ENCODE data around the gene MIER2.
"Not testable (repeated sequence)": the region's sequence is repeated elsewhere in the genome, so short reads cannot be mapped to it uniquely, and the experiment has no call there.

DNA sequence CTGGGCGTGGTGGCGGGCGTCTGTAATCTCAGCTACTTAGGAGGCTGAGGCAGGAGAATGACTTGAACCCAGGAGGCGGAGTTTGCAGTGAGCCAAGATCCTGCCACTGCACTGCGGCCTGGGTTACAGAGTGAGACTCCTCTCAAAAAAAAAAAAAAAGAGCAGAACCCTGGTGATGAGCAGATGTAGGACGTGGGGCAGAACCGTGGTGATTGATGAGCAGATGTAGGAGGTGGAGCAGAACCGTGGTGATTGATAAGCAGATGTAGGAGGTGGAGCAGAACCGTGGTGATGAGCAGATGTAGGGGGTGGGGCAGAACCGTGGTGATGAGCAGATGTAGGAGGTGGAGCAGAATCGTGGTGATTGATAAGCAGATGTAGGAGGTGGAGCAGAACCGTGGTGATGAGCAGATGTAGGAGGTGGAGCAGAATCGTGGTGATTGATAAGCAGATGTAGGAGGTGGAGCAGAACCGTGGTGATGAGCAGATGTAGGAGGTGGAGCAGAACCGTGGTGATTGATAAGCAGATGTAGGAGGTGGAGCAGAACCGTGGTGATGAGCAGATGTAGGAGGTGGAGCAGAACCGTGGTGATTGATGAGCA is 36.1 kb upstream of the MIER2 start:
- TF ChIP-seq, protein P1, sequence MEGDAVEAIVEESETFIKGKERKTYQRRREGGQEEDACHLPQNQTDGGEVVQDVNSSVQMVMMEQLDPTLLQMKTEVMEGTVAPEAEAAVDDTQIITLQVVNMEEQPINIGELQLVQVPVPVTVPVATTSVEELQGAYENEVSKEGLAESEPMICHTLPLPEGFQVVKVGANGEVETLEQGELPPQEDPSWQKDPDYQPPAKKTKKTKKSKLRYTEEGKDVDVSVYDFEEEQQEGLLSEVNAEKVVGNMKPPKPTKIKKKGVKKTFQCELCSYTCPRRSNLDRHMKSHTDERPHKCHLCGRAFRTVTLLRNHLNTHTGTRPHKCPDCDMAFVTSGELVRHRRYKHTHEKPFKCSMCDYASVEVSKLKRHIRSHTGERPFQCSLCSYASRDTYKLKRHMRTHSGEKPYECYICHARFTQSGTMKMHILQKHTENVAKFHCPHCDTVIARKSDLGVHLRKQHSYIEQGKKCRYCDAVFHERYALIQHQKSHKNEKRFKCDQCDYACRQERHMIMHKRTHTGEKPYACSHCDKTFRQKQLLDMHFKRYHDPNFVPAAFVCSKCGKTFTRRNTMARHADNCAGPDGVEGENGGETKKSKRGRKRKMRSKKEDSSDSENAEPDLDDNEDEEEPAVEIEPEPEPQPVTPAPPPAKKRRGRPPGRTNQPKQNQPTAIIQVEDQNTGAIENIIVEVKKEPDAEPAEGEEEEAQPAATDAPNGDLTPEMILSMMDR (IDR thresholded peaks at IDR 0.05): not testable (repeated sequence)
- TF ChIP-seq POLR2AphosphoS5 (IDR thresholded peaks at IDR 0.05; ENCODE audit: insufficient read depth in 1 of 2, low read depth in 1 of 2); POLR2A (IDR thresholded peaks at IDR 0.05): not testable (repeated sequence)

All from vagina (tissue), 2 donors.